Astrocyte (in vitro differentiated cells and primary cell): ENCODE results near the gene MXRA8. TPM values are rescaled to one million over a fixed set of nuclear protein-coding genes. Genes with fewer than 3 reads are reported as not detected.

ENCODE experiments used
- DNase-seq: peaks from one replicate; pipeline ENCODE4 v3.0.0-alpha.2; 2010; ENCODE audit warnings: low read depth
- FAIRE-seq: peaks from 2 replicates; lab custom pipeline; 2011; peaks lifted over from hg19 to GRCh38; lab: Jason Lieb, UNC
- H2AFZ ChIP-seq: 2 replicates; pipeline ENCODE4 v1.6.0; 2012; ENCODE audit warnings: low read depth, low read length, inconsistent platforms
- H3K27ac ChIP-seq: 2 replicates; pipeline ENCODE4 v1.5.1; 2011; ENCODE audit warnings: low read depth, low read length, inconsistent platforms
- H3K27me3 ChIP-seq: 2 replicates; pipeline ENCODE4 v1.6.0; 2011; ENCODE audit warnings: low read length, inconsistent platforms; ENCODE audit not compliant: insufficient read depth
- H3K36me3 ChIP-seq: 2 replicates; pipeline ENCODE4 v1.5.1; 2011; ENCODE audit warnings: low read length, inconsistent platforms; ENCODE audit not compliant: insufficient read depth
- H3K4me1 ChIP-seq: 2 replicates; pipeline ENCODE4 v1.5.1; 2011; ENCODE audit warnings: low read length, inconsistent platforms; ENCODE audit not compliant: insufficient read depth
- H3K4me2 ChIP-seq: 2 replicates; pipeline ENCODE4 v1.6.0; 2012; ENCODE audit warnings: low read length, inconsistent platforms
- H3K4me3 ChIP-seq: 2 replicates; pipeline ENCODE4 v1.5.1; 2011; ENCODE audit warnings: low read depth, mild to moderate bottlenecking, low read length, inconsistent platforms; ENCODE audit not compliant: insufficient read depth
- H3K79me2 ChIP-seq: 2 replicates; pipeline ENCODE4 v1.6.0; 2012; ENCODE audit warnings: mild to moderate bottlenecking, low read length, inconsistent platforms; ENCODE audit not compliant: insufficient read depth
- H3K9ac ChIP-seq: 2 replicates; pipeline ENCODE4 v1.6.0; 2012; ENCODE audit warnings: mild to moderate bottlenecking, low read length, inconsistent platforms
- H3K9me3 ChIP-seq: 2 replicates; pipeline ENCODE4 v1.5.1; 2012; ENCODE audit warnings: low read depth, mild to moderate bottlenecking, low read length, inconsistent platforms; ENCODE audit not compliant: insufficient read depth
- H4K20me1 ChIP-seq: 2 replicates; pipeline ENCODE4 v1.6.0; 2012; ENCODE audit warnings: low read length, inconsistent platforms; ENCODE audit not compliant: insufficient read depth
- H3K27ac Mint-ChIP-seq: one replicate; pipeline ENCODE4 v1.8.0; 2021; ENCODE audit warnings: mild to moderate bottlenecking, mixed read lengths; ENCODE audit not compliant: unreplicated experiment
- H3K27me3 Mint-ChIP-seq: one replicate; pipeline ENCODE4 v1.8.0; 2021; ENCODE audit warnings: low read depth, mixed read lengths; ENCODE audit not compliant: unreplicated experiment
- H3K36me3 Mint-ChIP-seq: one replicate; pipeline ENCODE4 v1.8.0; 2021; ENCODE audit warnings: low read depth, mixed read lengths; ENCODE audit not compliant: unreplicated experiment
- H3K4me1 Mint-ChIP-seq: one replicate; pipeline ENCODE4 v1.8.0; 2021; ENCODE audit warnings: low read depth, mixed read lengths; ENCODE audit not compliant: unreplicated experiment
- H3K4me3 Mint-ChIP-seq: one replicate; pipeline ENCODE4 v1.8.0; 2021; ENCODE audit warnings: mild to moderate bottlenecking, moderate library complexity, mixed read lengths; ENCODE audit not compliant: unreplicated experiment
- H3K9me3 Mint-ChIP-seq: one replicate; pipeline ENCODE4 v1.8.0; 2021; ENCODE audit warnings: mild to moderate bottlenecking, mixed read lengths; ENCODE audit not compliant: unreplicated experiment
- CTCF ChIP-seq: IDR thresholded peaks from 2 replicates; pipeline ENCODE4 v1.5.1; 2011; ENCODE audit warnings: low read depth, mild to moderate bottlenecking, inconsistent platforms, low read length, moderate library complexity; ENCODE audit not compliant: insufficient read depth
- EZH2 ChIP-seq: IDR thresholded peaks from 2 replicates; pipeline ENCODE4 v1.6.1; 2012; ENCODE audit warnings: mild to moderate bottlenecking, low read length, inconsistent platforms; ENCODE audit not compliant: insufficient read depth
- total RNA-seq: library from RNA; stranded (reverse); gene quantifications from 2 replicates; pipeline ENCODE4 v1.2.1, GENCODE V29; 2021

Gene MXRA8
- total RNA-seq, 1 donor from 2014 or later: 112 TPM

- peaks cover 11% of the 10 kb centered on the region for H3K36me3 ChIP-seq
- Mint-ChIP-seq H3K36me3 (peaks cover 6% of the 10 kb centered on the region), H3K4me1 (peaks cover 17% of the 10 kb centered on the region), H3K4me3 (peak within 1 kb of the TSS; percentile 87), H3K27me3 (peaks cover 2% of the 10 kb centered on the region), H3K9me3 (no peaks in the 10 kb centered on the region), H3K27ac (peak within 1 kb of the TSS; percentile 58)
- no peaks in the 10 kb centered on the region for H3K27me3 ChIP-seq
- peaks cover 70% of the 10 kb centered on the region for H4K20me1 ChIP-seq
- peaks cover 63% of the 10 kb centered on the region for H3K79me2 ChIP-seq
- peak within 1 kb of the TSS; percentile 58 for H3K27ac ChIP-seq
- FAIRE-seq (no peak), DNase-seq (no peak)
- no peaks in the 10 kb centered on the region for H3K9me3 ChIP-seq
- TF ChIP-seq EZH2 (no peak), CTCF (no peak)
- peak within 1 kb of the TSS; percentile 83 for H3K9ac ChIP-seq
- H2AFZ ChIP-seq: no peak within 1 kb of the TSS
- peak within 1 kb of the TSS; percentile 79 for H3K4me3 ChIP-seq
- H3K4me2 ChIP-seq: peak within 1 kb of the TSS; percentile 99
- peaks cover 43% of the 10 kb centered on the region for H3K4me1 ChIP-seq
Measured at GRCh38 chr1:1349256-1350012, 8.9 kb downstream of the MXRA8 start, which contains the start of gene DVL1. TSS of gene DVL1 (minus strand) at chr1:1349418. CDS start at chr1:1349065, 353 bp downstream.

GRCh38 chr1:1348420-1349255 lies 9.7 kb downstream of the MXRA8 start:
- Histone ChIP-seq H3K27me3 (no peaks in the 10 kb centered on the region), H3K4me3 (peak overlapping the region; percentile 79), H3K27ac (peak overlapping the region; percentile 47), H4K20me1 (peaks cover 71% of the 10 kb centered on the region), H2AFZ (no peak overlapping the region), H3K9me3 (no peaks in the 10 kb centered on the region), H3K9ac (peak overlapping the region; percentile 83), H3K36me3 (peaks cover 11% of the 10 kb centered on the region), H3K4me1 (peaks cover 49% of the 10 kb centered on the region), H3K4me2 (peak overlapping the region; percentile 99), H3K79me2 (peaks cover 63% of the 10 kb centered on the region)
- Mint-ChIP-seq H3K27ac (peak overlapping the region; percentile 58), H3K27me3 (no peaks in the 10 kb centered on the region), H3K4me3 (peak overlapping the region; percentile 87), H3K4me1 (peaks cover 17% of the 10 kb centered on the region), H3K36me3 (peaks cover 6% of the 10 kb centered on the region), H3K9me3 (no peaks in the 10 kb centered on the region)
- DNase-seq (no peak), FAIRE-seq (no peak)
- TF ChIP-seq EZH2 (no peak), CTCF (no peak)
